GM21786 (cell line): ENCODE measurements around the gene NT5DC2.
A peak's percentile ranks its signal among the peaks of the same experiment; 100 is the strongest.
"Not testable (repeated sequence)": the region's sequence is repeated elsewhere in the genome, so short reads cannot be mapped to it uniquely, and the experiment has no call there.

Source experiments
- ATAC-seq: cut with Tn5 transposase; IDR thresholded peaks from one replicate; pipeline ENCODE4 v1.9.1; 2021; ENCODE audit not compliant: unreplicated experiment

Gene NT5DC2

DNA sequence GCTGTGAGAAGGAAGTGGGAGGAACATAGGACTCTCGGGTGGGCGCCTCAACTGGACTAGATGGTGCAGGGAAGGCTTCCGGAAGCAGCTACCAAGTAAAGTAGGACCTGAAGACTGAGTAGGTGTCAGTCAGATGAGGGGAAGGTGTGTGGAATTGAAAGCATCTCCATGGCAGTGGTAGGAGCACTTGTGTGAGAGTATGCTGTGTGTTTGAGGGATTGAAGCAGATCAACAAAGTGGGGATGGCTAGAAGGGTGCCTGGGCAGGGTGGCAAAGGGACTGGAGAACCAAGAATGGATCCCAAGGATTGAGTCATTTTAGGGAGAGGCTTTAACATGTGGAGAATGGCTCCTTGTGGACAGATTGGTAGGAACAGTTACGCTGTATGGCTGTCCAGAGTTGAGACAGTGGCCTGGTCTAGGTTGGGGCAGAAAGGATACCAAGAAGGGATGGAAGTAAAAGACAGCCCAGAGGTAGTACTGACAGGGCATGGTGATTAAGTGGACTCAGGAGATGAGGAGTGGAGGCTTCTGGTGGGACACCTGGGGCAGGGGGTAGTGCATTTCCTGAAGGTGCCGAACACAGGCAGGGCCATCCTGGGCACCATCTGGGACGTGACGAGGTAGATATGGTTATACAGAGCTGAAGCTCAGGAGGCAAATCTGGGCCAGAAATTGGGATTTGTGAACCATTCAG is 4.2 kb upstream of the NT5DC2 start:
- no peak for ATAC-seq

DNA sequence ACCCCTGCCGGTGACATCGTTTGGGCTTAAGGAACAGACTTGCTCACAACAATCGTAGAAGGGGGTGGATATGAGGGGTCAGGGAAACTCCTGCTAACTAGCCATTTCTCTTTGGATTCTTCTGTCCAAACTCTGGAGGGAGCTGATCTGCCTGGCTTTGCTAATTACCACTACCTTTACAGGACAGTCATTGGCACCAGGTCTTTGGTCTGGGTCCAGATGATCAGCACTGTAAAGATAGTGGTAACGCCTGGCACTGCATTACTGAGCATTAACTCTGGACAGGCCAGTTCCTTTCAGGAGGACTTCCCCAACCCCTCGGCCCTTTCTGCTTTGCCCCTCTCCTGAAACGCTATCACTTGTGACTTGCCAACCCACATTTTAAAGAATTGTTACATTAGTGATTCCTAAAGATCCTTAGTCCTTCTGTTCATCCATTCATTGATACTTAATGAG is 3.5 kb upstream of the NT5DC2 start:
- ATAC-seq, result no peak

DNA sequence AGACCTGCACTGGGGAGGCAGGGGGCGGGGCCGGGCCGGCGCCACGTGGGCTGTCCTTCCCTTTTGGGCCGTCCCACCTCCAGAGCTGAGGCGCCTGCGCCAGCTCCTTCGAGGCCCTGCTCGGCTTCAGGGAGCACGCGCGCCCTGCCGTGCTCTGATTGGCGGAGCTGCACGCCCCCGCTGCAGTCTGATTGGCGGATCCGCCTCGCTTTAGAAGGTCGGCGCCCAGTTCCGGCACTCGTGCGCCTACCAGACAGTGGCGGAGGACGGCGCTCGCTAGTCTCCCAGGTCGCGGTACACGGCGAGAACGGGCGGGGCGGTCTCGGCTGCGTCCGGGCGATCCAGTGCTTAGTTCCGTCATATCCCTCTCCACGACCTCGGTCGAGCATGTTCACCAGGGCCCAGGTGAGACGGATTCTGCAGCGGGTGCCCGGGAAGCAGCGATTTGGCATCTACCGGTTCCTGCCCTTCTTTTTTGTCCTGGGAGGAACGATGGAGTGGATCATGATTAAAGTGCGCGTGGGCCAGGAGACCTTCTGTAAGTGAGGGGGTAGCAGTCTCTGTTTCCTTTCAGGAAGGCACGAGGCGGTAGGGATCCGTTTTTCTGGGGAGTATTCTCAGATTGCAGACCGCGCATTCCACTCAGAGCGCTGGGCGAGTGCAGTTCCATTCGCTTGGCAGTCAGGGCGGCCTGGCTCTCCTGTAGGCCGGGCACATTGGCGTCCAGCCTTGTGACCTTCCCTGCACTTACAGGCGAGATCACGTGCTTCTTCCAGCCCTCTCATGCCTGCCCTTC is 2.9 kb upstream of the NT5DC2 start, which contains the start of gene UQCC5:
TSS of gene UQCC5 (plus strand) at position 237 of the 796 bp plus-strand sequence. CDS start at position 388, 151 bp downstream.
- peak; percentile 82 for ATAC-seq

DNA sequence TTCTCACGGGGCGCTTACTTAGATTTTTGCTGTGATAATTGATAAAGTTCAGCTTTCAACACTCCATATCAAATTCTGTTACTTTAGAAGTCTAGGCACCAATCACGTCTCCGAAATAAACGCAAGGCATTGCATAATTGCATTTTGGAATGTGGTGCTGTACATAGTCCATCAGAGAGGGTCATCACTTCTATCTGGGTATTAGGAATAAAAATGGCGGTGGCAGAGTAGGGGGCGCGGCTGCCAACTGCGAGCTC is 2.4 kb upstream of the NT5DC2 start:
- ATAC-seq, result no peak

DNA sequence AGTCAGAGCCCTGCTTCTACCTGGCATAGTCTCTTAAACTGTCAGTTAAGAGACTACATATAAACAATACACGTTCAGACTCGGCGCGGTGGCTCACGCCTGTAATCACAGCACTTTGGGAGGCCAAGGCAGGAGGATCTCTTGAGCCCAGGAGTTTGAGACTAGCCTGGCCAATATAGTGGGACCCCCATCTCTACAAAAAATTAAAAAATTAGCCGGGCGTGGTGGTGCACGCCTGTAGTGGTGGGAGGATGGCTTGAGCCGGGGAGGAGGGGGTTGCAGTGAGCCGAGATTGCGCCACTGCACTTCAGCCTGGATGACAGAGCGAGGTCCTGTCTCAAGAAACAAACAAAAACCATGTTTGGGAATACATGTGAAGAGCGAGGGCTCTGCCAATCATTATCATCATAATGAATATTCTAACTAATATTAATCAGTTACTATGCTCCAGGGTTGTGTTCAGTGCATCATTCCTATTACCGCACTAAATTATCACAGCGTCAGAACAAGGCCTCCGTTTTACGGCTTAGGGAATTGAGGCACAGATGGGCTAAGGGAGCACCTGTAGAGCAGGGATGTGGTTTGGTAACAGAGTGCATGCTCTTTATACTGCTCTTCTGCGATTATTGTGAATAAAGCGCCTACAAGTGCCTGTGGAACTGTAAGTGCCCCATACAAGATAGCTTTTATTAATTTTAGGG is 1.9 kb upstream of the NT5DC2 start:
- ATAC-seq, result no peak

DNA sequence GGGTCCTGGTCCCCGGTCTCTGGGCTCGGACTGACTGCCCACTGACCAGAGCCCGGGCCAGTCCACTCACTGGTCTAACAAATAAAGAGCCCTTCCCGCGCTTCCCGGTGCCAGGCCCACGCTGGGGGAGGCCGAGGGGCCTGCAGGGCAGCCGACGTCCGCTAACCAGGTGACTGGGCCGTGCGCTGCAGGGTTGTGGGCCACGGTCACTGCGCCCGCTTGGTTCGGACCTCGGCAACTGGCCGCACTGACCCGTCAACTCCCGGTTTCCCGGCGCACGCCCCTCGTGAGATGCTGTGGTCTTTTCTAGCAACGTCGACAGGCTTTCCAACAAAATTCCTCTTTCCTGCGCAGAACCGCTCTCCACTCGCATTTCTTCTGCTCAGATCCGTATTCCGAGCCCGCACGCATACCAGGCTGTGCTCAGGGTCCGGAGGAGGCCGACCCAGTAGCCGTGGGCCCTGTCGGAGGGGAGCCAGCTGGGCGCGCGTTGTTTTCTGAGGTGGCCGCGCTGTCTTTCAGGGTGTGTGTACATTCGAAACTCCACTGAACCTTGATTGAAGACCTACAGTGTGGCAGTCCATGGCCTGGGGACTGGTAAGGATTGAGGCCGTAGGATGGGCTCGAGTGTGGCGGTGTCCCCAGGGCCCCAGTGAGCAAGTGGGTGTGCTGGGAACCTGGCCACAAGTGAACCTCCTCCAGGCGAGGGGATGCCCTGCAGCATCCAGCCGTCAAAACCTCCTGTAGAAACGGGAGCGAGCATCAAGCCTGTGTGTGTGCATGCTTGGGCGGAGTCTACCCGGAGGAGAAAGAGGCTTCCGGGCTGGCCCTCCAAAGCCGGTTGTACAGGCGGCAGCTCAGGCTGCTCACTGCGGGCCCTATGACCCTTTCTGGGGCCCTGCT is 875 bp upstream of the NT5DC2 start:
- no peak for ATAC-seq

DNA sequence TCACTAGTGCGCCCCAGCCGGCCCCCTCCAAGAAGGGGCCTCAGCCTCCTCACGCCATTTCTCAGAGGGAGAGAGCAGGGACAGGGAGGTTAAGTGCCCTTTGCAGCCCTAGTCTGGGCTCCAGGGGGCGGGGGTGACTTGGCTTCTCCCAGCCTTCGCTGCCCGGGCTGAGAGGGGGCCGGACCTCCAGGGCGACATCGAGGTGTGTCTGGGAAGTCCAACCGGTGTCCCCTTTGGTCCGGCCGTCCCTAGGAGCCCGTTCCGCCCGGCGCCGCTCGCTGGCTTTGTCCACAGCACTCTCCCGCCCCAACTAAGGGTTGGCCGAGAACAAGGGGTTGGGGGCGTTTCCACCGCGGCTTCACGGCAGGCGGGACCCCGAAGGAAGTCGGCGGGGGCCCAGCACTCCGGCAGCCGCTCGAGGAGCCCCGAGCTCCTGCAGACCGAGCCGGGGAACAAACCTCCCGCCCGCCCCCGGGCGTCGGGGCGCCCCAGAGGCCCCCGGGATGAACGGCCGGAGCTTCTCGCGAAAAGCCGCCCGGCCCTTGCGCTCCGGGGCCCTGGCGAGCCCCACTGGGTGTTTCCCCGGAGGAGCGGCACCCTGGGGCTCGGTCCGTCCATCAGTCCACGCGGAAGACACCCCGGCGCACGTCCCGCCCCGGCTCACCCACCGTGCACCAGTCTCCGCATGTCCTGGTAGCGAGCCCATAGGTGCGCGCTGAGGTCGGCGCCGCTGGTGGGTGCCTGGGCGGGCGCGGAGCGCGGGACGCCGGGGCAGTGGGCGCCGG is 627 bp downstream of the NT5DC2 start:
- no peak for ATAC-seq

DNA sequence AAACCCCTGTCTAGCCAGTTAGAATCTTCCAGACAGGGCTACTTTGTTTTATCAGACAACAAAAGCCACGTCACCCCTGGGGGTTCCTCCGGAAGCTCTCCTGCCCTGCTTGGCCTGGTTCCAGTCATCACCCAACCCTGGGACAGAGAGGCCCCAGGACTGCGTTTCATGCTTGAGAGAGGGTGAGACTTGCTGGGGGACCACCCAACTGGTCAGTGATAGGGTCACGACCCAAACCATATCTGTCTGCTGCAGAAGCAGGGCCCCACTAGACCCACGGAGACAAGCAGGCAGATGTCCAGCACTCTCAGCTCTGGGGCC is 1.2 kb downstream of the NT5DC2 start:
- ATAC-seq, result no peak

DNA sequence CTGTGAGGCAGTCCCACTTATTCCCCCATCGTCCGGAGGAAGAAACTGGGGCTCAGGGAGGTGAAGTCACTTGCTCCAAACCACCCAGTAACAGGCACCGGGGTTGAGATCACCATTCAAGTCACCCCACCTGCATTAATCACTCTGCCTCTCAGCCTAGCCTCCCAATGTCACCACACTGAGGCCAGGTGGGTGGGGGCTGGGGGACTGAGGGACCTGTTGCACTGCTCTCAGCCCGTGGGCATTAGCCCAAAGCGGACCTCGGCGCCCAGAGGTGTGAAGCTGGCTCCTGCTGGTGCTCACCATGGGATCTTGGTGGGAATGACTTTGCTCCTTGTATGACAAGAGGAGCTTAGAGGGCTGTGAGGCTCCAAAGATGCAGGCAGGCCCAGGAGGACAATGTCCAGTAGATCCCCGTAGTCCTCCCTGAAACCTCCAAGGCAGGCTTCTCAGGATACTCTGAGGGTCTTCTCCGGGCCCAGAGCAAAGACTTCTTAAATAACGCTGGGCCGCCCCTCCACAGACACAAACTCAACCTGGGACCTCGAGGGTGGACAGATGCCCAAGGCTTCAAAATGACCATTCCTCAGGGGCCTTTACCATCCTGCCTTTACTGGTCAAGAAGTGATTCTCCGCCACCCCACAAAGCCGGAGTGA is 1.7 kb downstream of the NT5DC2 start:
- no peak for ATAC-seq

DNA sequence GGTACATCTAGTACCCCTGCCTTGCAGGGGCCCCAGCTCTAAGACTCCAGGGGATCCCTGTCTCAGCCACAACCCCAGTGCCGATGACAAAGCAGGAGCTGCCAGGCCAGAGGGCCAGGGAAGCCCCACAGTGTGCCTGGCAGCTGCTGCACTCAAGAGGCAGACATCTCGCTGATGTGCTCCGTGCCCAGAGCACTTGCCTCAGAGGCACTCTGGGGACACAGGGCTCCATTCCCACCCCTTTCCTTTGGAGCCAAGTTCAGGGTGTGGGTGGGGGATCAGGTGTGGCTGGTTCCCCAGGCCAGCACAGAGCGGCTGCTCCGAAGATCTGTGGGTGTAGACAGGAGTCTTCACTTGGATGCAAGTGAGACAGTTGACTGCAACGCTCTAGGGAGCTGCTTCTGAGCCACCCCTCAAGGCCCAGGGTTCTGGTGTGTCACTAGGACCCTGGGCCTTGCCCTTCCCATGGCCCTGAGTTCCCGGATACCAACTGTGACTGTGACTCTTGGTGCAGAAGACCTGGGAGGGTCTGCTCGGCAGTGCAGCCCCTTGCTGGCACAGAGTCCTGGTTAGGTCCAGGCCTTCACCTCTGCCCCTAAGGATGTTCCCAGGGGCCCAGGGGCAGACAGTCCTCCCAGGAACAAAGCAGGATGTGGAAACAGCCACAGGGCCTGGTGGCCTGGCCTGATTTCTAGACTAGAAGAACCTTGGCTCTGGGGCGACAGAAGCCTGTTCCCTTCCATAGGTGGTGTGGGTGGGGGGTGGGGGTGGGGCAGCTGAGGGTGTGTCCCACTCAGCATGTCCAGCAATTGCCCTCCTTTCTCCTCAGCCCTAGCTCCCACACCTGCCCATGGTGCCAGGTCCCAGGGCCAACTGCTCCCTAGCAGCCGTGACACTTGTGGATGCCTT is 2.5 kb downstream of the NT5DC2 start:
- no peak for ATAC-seq

DNA sequence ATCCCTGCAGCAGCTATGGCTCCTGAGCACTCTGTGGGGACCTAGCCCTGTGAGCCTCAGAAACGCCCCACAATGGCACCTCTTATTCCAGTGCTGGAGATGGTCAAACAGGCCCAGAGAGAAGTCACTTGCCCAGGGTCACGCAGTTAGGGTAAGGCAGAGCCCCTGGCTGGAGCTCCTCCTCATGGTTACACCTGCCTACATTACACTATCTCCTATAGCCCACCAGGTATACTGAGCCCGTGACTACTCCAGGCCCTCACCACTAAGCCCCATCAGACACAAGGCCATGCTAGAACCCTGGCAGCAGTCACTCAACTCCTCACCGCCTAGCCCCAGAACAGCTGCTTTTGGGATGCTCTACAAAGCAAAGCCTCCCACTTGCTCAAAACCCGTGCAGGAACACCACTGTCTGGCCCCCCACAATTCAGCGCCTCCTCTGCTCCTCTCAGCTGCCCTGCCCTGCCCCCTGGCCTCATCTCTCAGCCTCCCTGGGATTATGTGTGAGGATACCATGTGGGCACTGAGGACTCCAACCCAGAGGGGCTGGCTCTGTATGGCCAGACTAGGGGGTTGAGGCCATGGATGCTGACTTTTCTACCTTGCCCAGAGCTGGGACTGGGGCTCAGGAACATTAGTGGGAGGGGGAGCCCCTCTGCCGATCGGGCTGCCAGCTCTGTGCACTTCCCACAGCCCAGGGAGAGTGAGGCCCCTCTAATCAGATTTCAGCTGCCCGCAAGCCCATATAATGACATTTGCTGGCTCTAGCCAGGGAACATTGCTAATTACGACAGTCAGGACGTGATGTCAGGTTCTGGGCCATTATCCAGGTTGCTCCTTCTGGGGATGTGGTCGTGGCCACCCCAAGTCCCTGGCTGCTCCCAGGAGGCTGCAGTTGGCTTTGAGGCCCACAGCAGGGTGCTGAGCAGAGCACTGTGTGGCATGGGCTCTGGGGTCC is 4.0 kb downstream of the NT5DC2 start:
- ATAC-seq, result no peak

DNA sequence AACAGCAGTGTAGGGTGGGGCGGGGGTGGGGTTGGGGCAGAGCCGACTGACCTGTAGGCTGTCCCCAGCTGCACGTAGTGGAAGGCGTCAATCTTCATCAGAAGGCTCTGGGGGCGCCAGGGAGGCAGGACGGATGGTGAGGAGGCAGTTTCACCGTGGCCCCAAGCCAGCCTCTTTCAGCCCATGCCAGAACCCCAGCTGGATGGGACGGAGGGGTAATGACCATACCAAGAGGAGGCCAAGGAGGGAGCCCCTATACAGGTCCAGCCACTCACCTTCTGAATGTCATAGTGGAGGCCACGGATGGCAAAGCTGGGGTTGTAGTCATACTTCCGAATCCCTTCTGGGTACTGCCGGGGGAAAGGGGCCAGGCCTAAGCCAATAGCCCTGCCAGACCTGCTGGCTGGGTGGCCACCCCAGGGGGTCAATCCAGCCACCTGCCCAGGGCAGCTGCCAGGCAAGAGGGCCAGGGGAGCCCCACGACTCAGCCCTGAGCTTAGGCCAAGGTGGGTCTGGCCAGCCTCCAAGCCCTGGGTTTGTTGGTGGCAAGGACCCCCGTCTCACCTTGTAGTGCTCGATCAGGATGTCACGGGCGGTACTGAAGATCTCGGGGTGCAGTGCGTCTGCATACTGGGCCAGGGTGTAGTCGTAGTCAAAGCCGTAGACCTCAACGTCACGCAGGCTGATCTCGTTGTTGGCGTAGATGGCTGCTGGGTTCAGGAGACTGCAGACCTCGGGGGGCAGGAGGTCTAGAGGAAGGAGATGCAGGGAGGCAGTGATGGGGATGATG is 4.9 kb downstream of the NT5DC2 start:
- ATAC-seq, result no peak

DNA sequence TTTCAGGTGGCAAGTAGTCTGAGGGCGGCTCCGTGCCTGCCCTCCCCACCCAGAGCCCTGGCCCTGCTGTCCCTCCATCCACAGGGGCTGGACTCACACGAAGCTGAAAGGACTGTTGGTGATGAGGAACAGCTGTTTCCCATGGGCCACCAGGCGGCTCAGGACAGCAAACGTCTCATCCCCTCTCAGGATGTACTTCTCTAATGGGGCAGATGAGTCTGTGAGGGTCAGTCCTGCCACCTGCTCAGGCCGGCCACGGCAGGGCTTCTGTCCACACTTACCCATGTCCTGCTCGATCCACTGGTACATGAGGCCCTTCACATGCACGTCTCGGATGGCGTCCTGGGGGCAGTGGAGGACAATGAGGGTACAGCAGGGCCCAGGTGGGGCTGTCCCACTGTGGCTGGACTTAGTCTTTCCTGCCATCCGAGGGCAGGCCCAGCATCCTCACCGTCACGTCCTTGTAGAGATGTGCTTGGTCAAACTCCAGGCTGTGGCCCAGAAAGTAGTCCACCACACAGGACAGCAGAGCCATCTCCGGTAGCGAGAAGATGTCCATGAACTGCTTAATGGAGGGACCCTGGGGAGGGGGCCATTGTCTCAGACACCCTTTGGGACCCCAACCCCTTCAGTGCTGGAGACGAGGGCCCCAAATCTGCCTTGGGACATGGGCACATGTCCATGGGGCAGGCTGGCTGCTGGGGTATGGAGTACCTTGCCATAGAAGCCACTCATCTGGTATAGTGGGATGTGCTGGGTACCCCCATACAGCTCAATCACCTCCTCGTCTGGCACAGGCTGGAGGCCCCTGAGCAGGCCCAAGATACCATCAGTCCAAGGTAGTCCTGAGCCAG is 5.7 kb downstream of the NT5DC2 start:
- ATAC-seq, result no peak

DNA sequence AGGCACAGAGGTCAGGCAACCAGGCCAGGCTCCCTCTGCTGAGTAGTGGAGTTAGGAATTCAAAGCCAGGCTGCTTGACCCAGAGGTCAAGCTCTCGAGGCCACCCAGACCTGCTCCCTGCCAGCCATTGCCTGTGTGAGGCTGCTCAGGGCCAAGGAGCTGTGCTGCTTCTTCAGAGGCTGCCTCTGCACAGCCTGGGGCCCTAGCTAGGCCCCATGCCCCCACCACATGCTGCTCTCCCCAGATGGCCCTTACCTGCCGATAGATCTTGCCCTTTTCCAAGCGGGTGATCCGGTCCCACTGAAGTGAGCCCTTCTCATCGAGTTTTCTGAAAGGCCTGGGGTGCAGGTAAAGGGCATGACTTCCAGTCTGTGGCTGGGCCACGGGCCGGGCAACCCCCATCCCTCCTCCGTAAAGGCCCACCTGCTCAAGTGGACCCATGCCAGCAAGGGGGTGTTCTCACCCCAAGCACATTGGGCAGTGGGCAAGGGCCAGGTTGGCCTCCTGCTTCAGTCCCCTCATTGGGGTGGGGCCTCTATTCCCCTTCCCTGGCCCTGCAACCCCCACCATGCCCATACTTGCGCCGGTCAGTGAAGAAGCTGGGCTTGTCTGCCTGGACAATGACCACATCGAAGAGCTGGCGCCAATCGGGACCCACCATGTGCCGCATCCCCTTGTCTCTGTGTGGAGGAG is 6.5 kb downstream of the NT5DC2 start:
- no peak for ATAC-seq

DNA sequence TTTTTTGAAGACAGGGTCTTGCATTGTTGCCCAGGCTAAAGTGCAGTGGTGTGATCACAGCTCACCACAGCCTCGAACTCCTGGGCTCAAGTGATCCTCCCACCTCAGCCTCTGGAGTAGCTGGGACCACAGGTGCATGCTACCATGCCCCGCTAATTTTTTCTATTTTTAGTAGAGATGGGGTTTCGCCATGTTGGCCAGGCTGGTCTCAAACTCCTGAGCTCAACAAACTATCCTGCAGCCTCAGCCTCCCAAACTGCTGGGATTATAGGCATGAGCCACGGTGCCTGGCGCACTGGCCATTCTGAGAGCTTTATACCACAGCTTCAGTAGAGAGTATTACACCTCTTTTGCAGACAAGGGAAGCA is 7.0 kb downstream of the NT5DC2 start:
- ATAC-seq, result not testable (repeated sequence)
